B cell (primary cell): ENCODE data around the gene PEDS1.

Experiments
- CTCF ChIP-seq: fragments of 200-600 bp; IDR thresholded peaks from one replicate; pipeline ENCODE4 v1.8.0; 2022; ENCODE audit warnings: antibody characterized with exemption, mild to moderate bottlenecking
- EZH2 ChIP-seq: IDR thresholded peaks from 2 replicates; pipeline ENCODE4 v1.6.1; 2012; ENCODE audit warnings: borderline replicate concordance, low read depth, mild to moderate bottlenecking, moderate library complexity, low read length; ENCODE audit not compliant: insufficient read depth, poor library complexity, severe bottlenecking

DNA sequence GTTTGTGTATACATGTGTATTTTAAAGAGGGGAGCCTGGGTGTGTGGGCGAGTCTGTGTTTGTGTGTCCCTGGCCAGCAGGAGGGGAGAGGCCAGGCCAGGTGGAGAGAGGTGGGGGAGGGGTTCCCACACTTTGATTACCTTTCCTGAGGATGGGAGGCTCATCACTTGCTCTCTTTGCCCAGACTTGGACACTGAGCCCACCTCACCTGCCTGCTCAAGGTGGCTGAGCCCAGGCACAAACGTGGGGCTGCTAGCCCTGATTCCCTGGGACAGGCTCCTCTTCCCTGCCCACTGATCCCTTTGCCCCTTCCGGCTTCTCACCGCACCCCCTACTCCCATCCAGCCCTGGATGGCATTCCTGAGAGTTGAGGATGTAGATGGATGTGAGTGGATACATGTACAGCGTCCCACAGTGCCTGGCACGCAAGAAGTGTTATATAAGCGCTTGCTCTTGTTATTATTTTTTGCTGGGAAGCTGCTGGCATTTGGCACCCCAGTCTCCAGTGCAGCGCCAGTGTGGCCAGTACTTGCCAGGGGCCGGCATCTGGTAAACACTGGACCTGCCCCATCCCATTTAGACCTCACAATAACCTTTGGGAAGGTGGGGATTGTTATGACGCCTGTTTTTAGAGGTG, 39.8 kb upstream of the PEDS1 start:
- no peak for TF ChIP-seq CTCF
- no peak for TF ChIP-seq EZH2
